ENCODE measurements around the gene SMIM27. TPM values are rescaled to one million over a fixed set of nuclear protein-coding genes. Genes with fewer than 3 reads are reported as not detected.
A peak's percentile ranks its signal among the peaks of the same experiment; 100 is the strongest.

Gene SMIM27, protein sequence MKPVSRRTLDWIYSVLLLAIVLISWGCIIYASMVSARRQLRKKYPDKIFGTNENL
- 10 to 100 TPM in 1 of 2 donors, 1 to 10 TPM in 1; 7.7 to 12.1 TPM for total RNA-seq
- polyA plus RNA-seq = 10 to 100 TPM in 1 of 2 donors, 1 to 10 TPM in 1; 5.3 to 13.5 TPM
- long read RNA-seq, donor 1, transcript SMIM27-206 (1 exons, 668 nt) = major isoform, 11 of 23 reads
- long read RNA-seq, donor 1, partial matches to known transcripts = 12 of 23 reads
- long read RNA-seq, donor 1, other reads (novel, unspliced or antisense) = 0 of 23 reads
- long read RNA-seq, donor 2, transcript SMIM27-206 (1 exons, 668 nt) = major isoform, 6 of 15 reads
- long read RNA-seq, donor 2, partial matches to known transcripts = 9 of 15 reads
- long read RNA-seq, donor 2, other reads (novel, unspliced or antisense) = 0 of 15 reads
- long read RNA-seq, donor 3, transcript SMIM27-206 (1 exons, 668 nt) = major isoform, 5 of 16 reads
- long read RNA-seq, donor 3, partial matches to known transcripts = 11 of 16 reads
- long read RNA-seq, donor 3, other reads (novel, unspliced or antisense) = 0 of 16 reads
- long read RNA-seq, donor 4, transcript SMIM27-206 (1 exons, 668 nt) = major isoform, 5 of 12 reads
- long read RNA-seq, donor 4, partial matches to known transcripts = 7 of 12 reads
- long read RNA-seq, donor 4, other reads (novel, unspliced or antisense) = 0 of 12 reads
- long read RNA-seq, donor 5, transcript SMIM27-206 (1 exons, 668 nt) = major isoform, 12 of 409 reads
- long read RNA-seq, donor 5, partial matches to known transcripts = 389 of 409 reads
- long read RNA-seq, donor 5, other reads (novel, unspliced or antisense) = 8 of 409 reads

DNA sequence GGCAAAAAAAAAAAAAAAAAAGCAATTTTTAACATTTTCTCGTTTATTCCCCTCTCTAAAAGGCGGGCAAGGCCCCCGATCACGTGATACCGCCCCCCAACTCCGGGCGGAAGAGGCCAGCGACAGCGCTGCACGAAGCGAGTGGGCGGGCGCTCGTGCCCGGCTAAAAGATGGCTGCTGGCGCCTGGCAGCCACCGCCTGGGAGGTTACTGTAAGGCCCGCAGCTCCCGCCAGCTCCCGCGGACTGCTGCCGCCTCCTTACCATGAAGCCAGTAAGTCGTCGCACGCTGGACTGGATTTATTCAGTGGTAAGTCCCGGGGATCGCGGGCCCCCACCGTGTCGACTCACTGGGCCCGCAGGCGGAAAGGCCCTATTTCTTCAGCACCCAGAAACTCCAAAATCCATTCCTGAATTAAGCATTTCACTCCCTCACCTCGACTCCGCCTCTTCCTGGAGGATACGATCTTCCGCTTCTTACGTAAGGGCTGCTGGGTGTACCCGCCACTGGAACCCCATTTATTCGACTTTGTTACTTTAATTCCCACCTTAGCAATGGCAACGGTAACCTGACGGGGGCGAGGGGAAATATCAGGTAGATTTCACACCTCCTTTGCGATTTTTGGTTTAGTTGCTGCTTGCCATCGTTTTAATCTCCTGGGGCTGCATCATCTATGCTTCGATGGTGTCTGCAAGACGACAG lies at the start of gene SMIM27, which contains the start of gene TOPORS:
Gene SMIM27, plus strand, starts transcription at position 156 of the 701 bp plus-strand sequence. Its CDS starts 108 bp downstream, at position 264.
Gene TOPORS, minus strand, starts transcription at position 415 of the 701 bp plus-strand sequence. Its CDS starts 150 bp downstream, at position 265.
- peak within 1 kb of the TSS; percentile 94 to 98 for H3K27ac ChIP-seq (ENCODE audit: low read depth in 1 of 2, low read length in 1 of 2)
- H3K36me3 ChIP-seq (ENCODE audit: control insufficient read depth in 4 of 4, insufficient read depth in 4 of 4, low read length in 4 of 4) = peaks cover 0 to 2% (median 0%) of the 10 kb centered on the region in 4 donors
- H3K4me3 ChIP-seq = peak within 1 kb of the TSS; percentile 97
- H3K9ac ChIP-seq (ENCODE audit: insufficient read depth in 1 of 2, low read length in 2 of 2) = peak within 1 kb of the TSS; percentile 96 to 99
- TF ChIP-seq, protein P1, sequence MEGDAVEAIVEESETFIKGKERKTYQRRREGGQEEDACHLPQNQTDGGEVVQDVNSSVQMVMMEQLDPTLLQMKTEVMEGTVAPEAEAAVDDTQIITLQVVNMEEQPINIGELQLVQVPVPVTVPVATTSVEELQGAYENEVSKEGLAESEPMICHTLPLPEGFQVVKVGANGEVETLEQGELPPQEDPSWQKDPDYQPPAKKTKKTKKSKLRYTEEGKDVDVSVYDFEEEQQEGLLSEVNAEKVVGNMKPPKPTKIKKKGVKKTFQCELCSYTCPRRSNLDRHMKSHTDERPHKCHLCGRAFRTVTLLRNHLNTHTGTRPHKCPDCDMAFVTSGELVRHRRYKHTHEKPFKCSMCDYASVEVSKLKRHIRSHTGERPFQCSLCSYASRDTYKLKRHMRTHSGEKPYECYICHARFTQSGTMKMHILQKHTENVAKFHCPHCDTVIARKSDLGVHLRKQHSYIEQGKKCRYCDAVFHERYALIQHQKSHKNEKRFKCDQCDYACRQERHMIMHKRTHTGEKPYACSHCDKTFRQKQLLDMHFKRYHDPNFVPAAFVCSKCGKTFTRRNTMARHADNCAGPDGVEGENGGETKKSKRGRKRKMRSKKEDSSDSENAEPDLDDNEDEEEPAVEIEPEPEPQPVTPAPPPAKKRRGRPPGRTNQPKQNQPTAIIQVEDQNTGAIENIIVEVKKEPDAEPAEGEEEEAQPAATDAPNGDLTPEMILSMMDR (IDR thresholded peaks at IDR 0.05; ENCODE audit: control extremely low read depth, extremely low read depth) = no peak
- H3K27me3 ChIP-seq (ENCODE audit: control insufficient read depth in 3 of 3, insufficient read depth in 3 of 3, low read length in 2 of 3) = no peaks in the 10 kb centered on the region
- ATAC-seq (ENCODE audit: insufficient read depth, low FRiP score) = peak; percentile 94
- peaks cover 0 to 27% (median 3%) of the 10 kb centered on the region in 5 donors for H3K4me1 ChIP-seq (ENCODE audit: control insufficient read depth in 5 of 5, insufficient read depth in 5 of 5, low read length in 5 of 5)
- WGBS, 2 donors = 1% methylated on average over 46 of the region's 46 CpGs
- H3K9me3 ChIP-seq (ENCODE audit: control insufficient read depth in 4 of 4, insufficient read depth in 3 of 4, low read length in 3 of 4) = no peaks in the 10 kb centered on the region
- DNase-seq = peak; percentile 93 to 96 (median 95)

DNA sequence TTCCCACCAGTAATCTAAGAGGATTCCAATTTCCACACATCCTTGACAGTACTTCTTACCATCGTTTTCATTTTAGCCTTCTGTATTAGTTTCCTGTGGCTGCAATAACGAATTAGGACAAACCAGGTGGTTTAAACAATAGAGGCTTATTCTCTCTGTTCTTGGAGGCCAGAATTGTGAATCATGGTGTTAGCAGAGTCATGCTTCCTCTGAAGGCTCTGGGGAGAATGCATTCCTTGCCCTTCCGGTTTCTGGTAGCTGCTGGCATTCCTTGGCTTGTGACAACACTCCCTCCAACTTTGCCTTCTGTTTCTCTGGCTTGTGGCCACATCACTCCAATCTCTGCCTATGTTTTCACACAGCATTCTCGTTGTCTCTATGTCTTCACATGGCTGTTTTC lies 49.7 kb upstream of the SMIM27 start:
- ATAC-seq (ENCODE audit: insufficient read depth, low FRiP score) (no peak), DNase-seq (no peak)
- TF ChIP-seq, protein P1 (IDR thresholded peaks at IDR 0.05; ENCODE audit: control extremely low read depth, extremely low read depth) = no peak
- no peak overlapping the region for H3K27ac ChIP-seq (ENCODE audit: low read depth in 1 of 2, low read length in 1 of 2)
- H3K4me1 ChIP-seq (ENCODE audit: control insufficient read depth in 5 of 5, insufficient read depth in 5 of 5, low read length in 5 of 5) = no peaks in the 10 kb centered on the region
- 76 to 80% methylated on average over 4 of the region's 4 CpGs for WGBS, 2 donors
- H3K36me3 ChIP-seq (ENCODE audit: control insufficient read depth in 4 of 4, insufficient read depth in 4 of 4, low read length in 4 of 4) = peaks cover 0 to 8% (median 3%) of the 10 kb centered on the region in 4 donors
- H3K9ac ChIP-seq (ENCODE audit: insufficient read depth in 1 of 2, low read length in 2 of 2) = no peak overlapping the region
- H3K9me3 ChIP-seq (ENCODE audit: control insufficient read depth in 4 of 4, insufficient read depth in 3 of 4, low read length in 3 of 4) = no peaks in the 10 kb centered on the region
- no peak overlapping the region for H3K4me3 ChIP-seq
- no peaks in the 10 kb centered on the region for H3K27me3 ChIP-seq (ENCODE audit: control insufficient read depth in 3 of 3, insufficient read depth in 3 of 3, low read length in 2 of 3)

DNA sequence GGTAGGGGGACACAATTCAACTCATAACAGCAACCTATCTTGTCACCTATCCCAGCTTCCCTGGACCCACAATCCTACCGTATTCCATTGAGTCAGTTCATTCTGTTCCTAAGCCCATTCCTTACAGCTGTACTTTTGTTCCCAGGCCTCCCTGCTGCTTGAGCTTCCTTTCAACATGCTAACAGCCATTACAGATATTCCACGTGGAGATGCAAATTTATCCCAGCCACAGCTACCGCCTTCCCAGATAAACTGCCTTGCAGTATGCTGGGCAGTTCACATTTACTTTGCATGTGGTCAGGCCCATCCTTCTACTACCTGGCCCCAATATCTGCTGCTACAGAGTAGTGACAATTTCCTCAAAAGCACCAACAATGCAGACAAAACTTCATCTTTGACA lies 49.1 kb upstream of the SMIM27 start:
- H3K27me3 ChIP-seq (ENCODE audit: control insufficient read depth in 3 of 3, insufficient read depth in 3 of 3, low read length in 2 of 3) = no peaks in the 10 kb centered on the region
- no peak overlapping the region for H3K9ac ChIP-seq (ENCODE audit: insufficient read depth in 1 of 2, low read length in 2 of 2)
- H3K27ac ChIP-seq (ENCODE audit: low read depth in 1 of 2, low read length in 1 of 2) = no peak overlapping the region
- peaks cover 0 to 6% (median 2%) of the 10 kb centered on the region in 4 donors for H3K36me3 ChIP-seq (ENCODE audit: control insufficient read depth in 4 of 4, insufficient read depth in 4 of 4, low read length in 4 of 4)
- TF ChIP-seq, protein P1 (IDR thresholded peaks at IDR 0.05; ENCODE audit: control extremely low read depth, extremely low read depth) = no peak
- H3K9me3 ChIP-seq (ENCODE audit: control insufficient read depth in 4 of 4, insufficient read depth in 3 of 4, low read length in 3 of 4) = no peaks in the 10 kb centered on the region
- ATAC-seq (ENCODE audit: insufficient read depth, low FRiP score) (no peak), DNase-seq (no peak)
- H3K4me3 ChIP-seq = no peak overlapping the region
- H3K4me1 ChIP-seq (ENCODE audit: control insufficient read depth in 5 of 5, insufficient read depth in 5 of 5, low read length in 5 of 5) = no peaks in the 10 kb centered on the region
- WGBS, 2 donors = 93 to 98% methylated on average over 3 of the region's 3 CpGs

Measured in lung (tissue), 16 donors.